NCI-H82 (cell line): ENCODE measurements around the gene EPM2A.

ENCODE experiments used
- DNase-seq: peaks from one replicate; lab custom pipeline; 2025; lab: John Stamatoyannopoulos, UW

The EPM2A gene

GRCh38 chr6:145670311-145670710 lies 65.0 kb downstream of the EPM2A start:
- DNase-seq = no peak

GRCh38 chr6:145669627-145670034 lies 65.7 kb downstream of the EPM2A start:
- no peak for DNase-seq

GRCh38 chr6:145668844-145669243 lies 66.5 kb downstream of the EPM2A start:
- no peak for DNase-seq

GRCh38 chr6:145660676-145661075 lies 74.6 kb downstream of the EPM2A start:
- DNase-seq = no peak

GRCh38 chr6:145656128-145656527 lies 79.2 kb downstream of the EPM2A start:
- no peak for DNase-seq

- no peak for DNase-seq
These were observed 82.7 kb downstream of the EPM2A start for GRCh38 chr6:145652572-145652971.

GRCh38 chr6:145651988-145652387 lies 83.3 kb downstream of the EPM2A start:
- no peak for DNase-seq

GRCh38 chr6:145648149-145648548 lies 87.2 kb downstream of the EPM2A start:
- no peak for DNase-seq

GRCh38 chr6:145647602-145648001 lies 87.7 kb downstream of the EPM2A start:
- no peak for DNase-seq

- DNase-seq = no peak
These were observed 91.6 kb downstream of the EPM2A start for GRCh38 chr6:145643760-145644159.

- peak; percentile 93 for DNase-seq
These were observed 101.2 kb downstream of the EPM2A start for GRCh38 chr6:145633981-145634627.

GRCh38 chr6:145632971-145633370 lies 102.3 kb downstream of the EPM2A start:
- DNase-seq = no peak

- no peak for DNase-seq
These were observed 103.9 kb downstream of the EPM2A start for GRCh38 chr6:145631374-145631773.

GRCh38 chr6:145630598-145630997 lies 104.7 kb downstream of the EPM2A start:
- no peak for DNase-seq

- DNase-seq = no peak
These were observed 105.8 kb downstream of the EPM2A start for GRCh38 chr6:145629478-145629877.

- DNase-seq = no peak
These were observed 107.9 kb downstream of the EPM2A start for GRCh38 chr6:145627451-145627850.

- DNase-seq = no peak
These were observed 108.5 kb downstream of the EPM2A start for GRCh38 chr6:145626857-145627256.

- no peak for DNase-seq
These were observed 112.1 kb downstream of the EPM2A start for GRCh38 chr6:145623231-145623630.

- no peak for DNase-seq
These were observed 113.5 kb downstream of the EPM2A start for GRCh38 chr6:145621776-145622175.

- DNase-seq = no peak
These were observed 115.2 kb downstream of the EPM2A start for GRCh38 chr6:145620088-145620487.

GRCh38 chr6:145609521-145609920 lies 125.8 kb downstream of the EPM2A start:
- no peak for DNase-seq

GRCh38 chr6:145608850-145609249 lies 126.5 kb downstream of the EPM2A start:
- DNase-seq = no peak

GRCh38 chr6:145603991-145604390 lies 131.3 kb downstream of the EPM2A start:
- DNase-seq = no peak

GRCh38 chr6:145603424-145603833 lies 131.9 kb downstream of the EPM2A start:
- DNase-seq = no peak
